ENCODE results near the gene TAGLN3. TPM values are rescaled to one million over a fixed set of nuclear protein-coding genes. Genes with fewer than 3 reads are reported as not detected.

Gene TAGLN3
- total and polyA plus RNA-seq, 3 donors from 2014 or later: 0.37 TPM; not detected in 2

DNA sequence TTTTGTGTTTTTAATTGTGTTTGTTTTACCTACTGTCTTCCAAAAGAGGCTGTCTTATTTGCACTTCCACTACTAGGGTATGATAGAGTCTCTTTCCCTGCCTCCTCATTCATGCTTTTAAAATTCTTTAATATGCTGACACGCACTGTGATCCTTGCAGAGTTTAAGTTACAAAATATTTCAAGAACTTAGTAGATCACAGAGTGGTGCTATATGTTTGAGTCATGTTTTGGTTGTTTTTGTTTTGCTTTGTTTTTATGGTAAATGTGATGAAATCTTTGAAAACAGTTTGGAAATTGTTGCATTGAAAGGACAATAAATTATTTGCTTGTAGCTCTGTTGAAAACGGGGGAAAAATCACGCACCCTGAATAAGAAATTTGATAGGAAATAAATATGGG is 25.8 kb upstream of the TAGLN3 start:
- H3K36me3 ChIP-seq (ENCODE audit: low read depth, missing control alignments): no peaks in the 10 kb centered on the region
- no peaks in the 10 kb centered on the region for H3K9me3 ChIP-seq
- H3K4me1 ChIP-seq: peaks cover 13% of the 10 kb centered on the region
- no peak overlapping the region for H3K4me3 ChIP-seq
- DNase-seq: no peak
- WGBS, 2 donors: 49 to 73% methylated on average over 3 of the region's 3 CpGs
- no peak overlapping the region for H3K27ac ChIP-seq
- no peaks in the 10 kb centered on the region for H3K27me3 ChIP-seq
- TF ChIP-seq POLR2A (IDR thresholded peaks at IDR 0.05): no peak
- TF ChIP-seq, protein P1, sequence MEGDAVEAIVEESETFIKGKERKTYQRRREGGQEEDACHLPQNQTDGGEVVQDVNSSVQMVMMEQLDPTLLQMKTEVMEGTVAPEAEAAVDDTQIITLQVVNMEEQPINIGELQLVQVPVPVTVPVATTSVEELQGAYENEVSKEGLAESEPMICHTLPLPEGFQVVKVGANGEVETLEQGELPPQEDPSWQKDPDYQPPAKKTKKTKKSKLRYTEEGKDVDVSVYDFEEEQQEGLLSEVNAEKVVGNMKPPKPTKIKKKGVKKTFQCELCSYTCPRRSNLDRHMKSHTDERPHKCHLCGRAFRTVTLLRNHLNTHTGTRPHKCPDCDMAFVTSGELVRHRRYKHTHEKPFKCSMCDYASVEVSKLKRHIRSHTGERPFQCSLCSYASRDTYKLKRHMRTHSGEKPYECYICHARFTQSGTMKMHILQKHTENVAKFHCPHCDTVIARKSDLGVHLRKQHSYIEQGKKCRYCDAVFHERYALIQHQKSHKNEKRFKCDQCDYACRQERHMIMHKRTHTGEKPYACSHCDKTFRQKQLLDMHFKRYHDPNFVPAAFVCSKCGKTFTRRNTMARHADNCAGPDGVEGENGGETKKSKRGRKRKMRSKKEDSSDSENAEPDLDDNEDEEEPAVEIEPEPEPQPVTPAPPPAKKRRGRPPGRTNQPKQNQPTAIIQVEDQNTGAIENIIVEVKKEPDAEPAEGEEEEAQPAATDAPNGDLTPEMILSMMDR (IDR thresholded peaks at IDR 0.05): no peak
- intact Hi-C loops (cut with DNase I; ENCODE audit: low total_unique reads): no loop called here

DNA sequence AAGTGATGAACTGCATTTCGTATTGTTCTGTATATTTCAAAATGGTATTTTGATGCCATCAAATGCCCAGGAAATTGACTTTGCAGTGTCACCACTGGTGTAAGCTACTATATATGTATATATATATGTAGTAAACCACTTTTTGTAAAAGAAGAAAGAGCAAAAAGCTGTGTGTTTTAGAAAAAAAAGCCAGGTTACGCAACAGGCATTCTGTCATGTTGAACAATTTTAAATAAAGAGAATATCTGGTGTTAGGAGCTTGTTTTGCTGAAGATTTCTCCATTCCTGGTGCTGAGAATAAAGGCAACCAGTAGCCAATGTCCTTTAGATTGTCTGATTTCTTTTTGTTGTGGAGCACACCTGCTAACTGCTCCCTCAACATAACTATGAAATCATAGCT is 23.6 kb upstream of the TAGLN3 start:
- Histone ChIP-seq H3K9me3 (no peaks in the 10 kb centered on the region), H3K27ac (no peak overlapping the region), H3K36me3 (ENCODE audit: low read depth, missing control alignments) (no peaks in the 10 kb centered on the region), H3K4me1 (peaks cover 20% of the 10 kb centered on the region), H3K4me3 (no peak overlapping the region), H3K27me3 (no peaks in the 10 kb centered on the region)
- no peak for DNase-seq
- no peak for TF ChIP-seq POLR2A (IDR thresholded peaks at IDR 0.05)
- TF ChIP-seq, protein P1 (IDR thresholded peaks at IDR 0.05): no peak
- WGBS, 2 donors: 83 to 96% methylated on average over 2 of the region's 2 CpGs
- intact Hi-C loops (cut with DNase I; ENCODE audit: low total_unique reads): no loop called here

DNA sequence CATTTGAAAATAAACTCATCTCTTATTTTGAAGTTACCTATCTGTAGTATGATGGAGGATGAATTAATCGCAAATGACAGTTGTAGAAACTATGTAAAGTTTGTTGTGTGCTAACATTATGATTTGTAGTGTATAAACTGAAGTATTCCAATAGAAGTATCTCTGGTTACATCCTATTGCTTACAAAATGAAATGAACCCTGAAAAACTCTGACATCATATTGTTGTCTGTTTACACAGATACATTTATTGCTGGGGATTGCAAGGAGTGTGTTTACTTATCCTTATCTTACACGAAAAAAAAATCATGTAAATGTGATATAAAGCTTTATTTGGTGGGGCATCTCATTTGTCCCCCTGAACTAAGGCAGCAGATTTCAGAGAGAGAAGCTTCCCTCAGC is 22.5 kb upstream of the TAGLN3 start:
- no peak for DNase-seq
- H3K27me3 ChIP-seq: no peaks in the 10 kb centered on the region
- H3K4me3 ChIP-seq: no peak overlapping the region
- H3K4me1 ChIP-seq: peaks cover 14% of the 10 kb centered on the region
- H3K27ac ChIP-seq: no peak overlapping the region
- no peaks in the 10 kb centered on the region for H3K36me3 ChIP-seq (ENCODE audit: low read depth, missing control alignments)
- no peak for TF ChIP-seq POLR2A (IDR thresholded peaks at IDR 0.05)
- TF ChIP-seq, protein P1 (IDR thresholded peaks at IDR 0.05): no peak
- H3K9me3 ChIP-seq: no peaks in the 10 kb centered on the region
- WGBS, 2 donors: 68 to 69% methylated on average over 2 of the region's 2 CpGs
- intact Hi-C loops (cut with DNase I; ENCODE audit: low total_unique reads): no loop called here

DNA sequence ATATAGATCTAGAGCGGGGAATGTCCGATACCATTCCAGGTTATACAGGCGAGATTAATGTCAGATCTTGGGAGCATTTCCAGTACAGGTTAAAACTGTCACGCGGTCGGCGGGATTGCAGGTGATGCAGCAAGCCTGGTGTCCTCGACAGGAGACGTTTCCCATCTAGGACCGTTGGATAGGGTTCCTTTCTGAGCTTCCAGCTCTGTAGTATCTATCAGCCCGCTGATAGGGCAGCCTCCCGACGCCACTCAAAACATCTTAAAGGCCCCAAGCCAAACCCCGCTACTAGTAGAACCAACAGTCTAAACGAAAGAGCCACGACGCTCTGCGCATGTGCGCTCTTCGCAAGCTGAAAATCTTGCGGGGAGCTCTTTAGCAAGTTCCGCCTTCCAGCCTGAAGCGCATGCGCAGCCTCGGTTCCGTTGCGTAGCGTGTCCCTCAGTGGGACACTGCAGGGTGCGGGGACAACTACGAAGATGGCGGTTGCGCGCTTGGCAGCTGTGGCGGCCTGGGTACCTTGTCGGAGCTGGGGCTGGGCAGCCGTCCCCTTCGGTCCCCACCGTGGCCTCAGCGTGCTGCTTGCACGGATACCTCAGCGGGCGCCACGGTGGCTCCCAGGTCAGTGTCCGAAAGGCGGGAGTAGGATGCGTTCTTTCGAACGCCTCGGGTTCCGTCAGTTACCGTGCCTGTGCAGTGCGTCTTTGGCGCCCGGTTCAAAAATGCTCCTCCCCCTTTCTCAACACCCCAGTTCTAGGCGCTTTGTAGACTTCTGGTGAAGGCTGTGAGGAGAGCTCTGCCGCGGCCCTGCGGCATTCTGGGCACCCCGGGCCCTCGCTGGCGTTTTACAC is 19.9 kb upstream of the TAGLN3 start, which contains the start of gene ABHD10:
ABHD10 (plus strand) TSS at position 444 of the 851 bp plus-strand sequence; CDS start at position 480, 36 bp downstream.
- TF ChIP-seq, protein P1 (IDR thresholded peaks at IDR 0.05): no peak
- TF ChIP-seq POLR2A (IDR thresholded peaks at IDR 0.05): peak; percentile 83
- 1 to 2% methylated on average over 24 to 60 of the region's 61 CpGs for WGBS, 2 donors
- H3K4me3 ChIP-seq: peak within 1 kb of the TSS; percentile 68 to 96

More for the DNA sequence above, 19.9 kb upstream of the TAGLN3 start, which contains the start of gene ABHD10:
- Histone ChIP-seq H3K36me3 (ENCODE audit: low read depth, missing control alignments) (no peaks in the 10 kb centered on the region), H3K9me3 (no peaks in the 10 kb centered on the region), H3K4me1 (peaks cover 7% of the 10 kb centered on the region), H3K27ac (peak within 1 kb of the TSS; percentile 82 to 85), H3K27me3 (no peaks in the 10 kb centered on the region)
- intact Hi-C loops (cut with DNase I; ENCODE audit: low total_unique reads): no loop called here
- DNase-seq: peak; percentile 97

Measured in testis (tissue), 3 donors.